ENCODE results near the gene SLC1A4. TPM values are rescaled to one million over a fixed set of nuclear protein-coding genes. Genes with fewer than 3 reads are reported as not detected.

SLC1A4 gene
- polyA plus RNA-seq, 3 donors, result 3.2 to 4.5 (median 4.4) TPM

- Mint-ChIP-seq H3K27me3 (ENCODE audit: low read depth in 3 of 3) (no peaks in the 10 kb centered on the region), H3K36me3 (peaks cover 25 to 36% of the 10 kb centered on the region in 2 donors), H3K4me1 (peaks cover 33% of the 10 kb centered on the region), H3K27ac (peak overlapping the region in 4 of 7 donors; percentile 50 to 85 (median 60)), H3K4me3 (no peak overlapping the region), H3K9me3 (peaks cover 0 to 1% (median 0%) of the 10 kb centered on the region in 7 donors)
- Histone ChIP-seq H3K27ac (ENCODE audit: low read depth in 1 of 2, low read length in 2 of 2) (peak overlapping the region in 1 of 2 donors; percentile 67), H3K27me3 (ENCODE audit: control insufficient read depth in 2 of 2, insufficient read depth in 2 of 2, low read length in 2 of 2) (no peaks in the 10 kb centered on the region), H3K4me3 (replicated peaks in 1 of 3; ENCODE audit: low read depth in 2 of 3, low read length in 3 of 3) (no peak overlapping the region), H3K79me2 (ENCODE audit: insufficient read depth, low read length) (peaks cover 18% of the 10 kb centered on the region), H4K20me1 (ENCODE audit: insufficient read depth, low read length) (peaks cover 60% of the 10 kb centered on the region), H3K9ac (ENCODE audit: insufficient read depth, low read length, poor library complexity, severe bottlenecking) (no peak overlapping the region), H3K4me1 (ENCODE audit: control insufficient read depth in 1 of 2, insufficient read depth in 2 of 2, low read length in 2 of 2) (peaks cover 18 to 21% of the 10 kb centered on the region in 2 donors), H2AFZ (ENCODE audit: insufficient read depth, low read depth, low read length, poor library complexity, severe bottlenecking) (no peak overlapping the region), H3K9me3 (replicated peaks in 1 of 2; ENCODE audit: control insufficient read depth in 1 of 2, insufficient read depth in 1 of 2, low read length in 2 of 2) (no peaks in the 10 kb centered on the region), H3K4me2 (replicated peaks; ENCODE audit: extremely low read depth, low read length, poor library complexity, severe bottlenecking) (no peak overlapping the region), H3K36me3 (replicated peaks in 1 of 2; ENCODE audit: control insufficient read depth in 1 of 2, insufficient read depth in 2 of 2, low read length in 2 of 2) (peaks cover 22 to 58% of the 10 kb centered on the region in 2 donors)
- DNase-seq, result no peak
- TF ChIP-seq CTCF (IDR thresholded peaks at IDR 0.05), result no peak
- intact Hi-C loops (cut with micrococcal nuclease), result loop anchor here in 1 of 2 donors (5.0 kb wide), 1 partner anchor 36 kb away; no protein-coding TSS in a partner anchor
- 93% methylated on average over 6 of the region's 6 CpGs for WGBS (ENCODE audit: insufficient coverage)
Measured at GRCh38 chr2:65070856-65071255, 81.7 kb downstream of the SLC1A4 start.

DNA sequence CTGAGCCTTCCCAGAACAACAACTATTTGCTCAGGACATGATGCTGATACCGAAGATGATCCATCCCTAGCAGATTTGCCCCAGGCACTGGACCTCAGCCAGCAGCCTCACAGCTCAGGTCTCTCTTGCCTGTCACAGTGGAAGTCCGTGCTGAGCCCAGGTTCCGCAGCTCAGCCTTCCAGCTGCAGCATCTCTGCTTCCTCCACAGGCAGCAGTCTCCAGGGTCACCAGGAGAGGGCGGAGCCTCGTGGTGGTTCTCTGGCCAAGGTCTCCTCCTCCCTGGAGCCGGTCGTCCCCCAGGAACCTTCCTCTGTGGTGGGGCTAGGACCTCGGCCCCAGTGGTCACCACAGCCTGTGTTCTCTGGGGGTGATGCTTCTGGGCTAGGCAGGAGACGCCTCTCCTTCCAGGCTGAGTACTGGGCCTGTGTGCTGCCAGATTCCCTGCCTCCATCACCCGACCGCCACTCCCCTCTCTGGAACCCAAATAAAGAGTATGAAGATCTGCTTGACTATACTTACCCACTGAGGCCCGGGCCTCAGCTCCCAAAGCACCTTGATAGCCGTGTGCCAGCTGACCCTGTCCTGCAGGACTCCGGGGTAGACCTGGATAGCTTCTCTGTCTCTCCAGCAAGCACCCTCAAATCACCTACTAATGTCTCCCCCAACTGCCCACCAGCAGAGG lies 82.4 kb downstream of the SLC1A4 start:
- DNase-seq, result no peak
- Histone ChIP-seq H3K36me3 (replicated peaks in 1 of 2; ENCODE audit: control insufficient read depth in 1 of 2, insufficient read depth in 2 of 2, low read length in 2 of 2) (peaks cover 22 to 66% of the 10 kb centered on the region in 2 donors), H4K20me1 (ENCODE audit: insufficient read depth, low read length) (peaks cover 67% of the 10 kb centered on the region), H3K9me3 (replicated peaks in 1 of 2; ENCODE audit: control insufficient read depth in 1 of 2, insufficient read depth in 1 of 2, low read length in 2 of 2) (no peaks in the 10 kb centered on the region), H2AFZ (ENCODE audit: insufficient read depth, low read depth, low read length, poor library complexity, severe bottlenecking) (no peak overlapping the region), H3K4me2 (replicated peaks; ENCODE audit: extremely low read depth, low read length, poor library complexity, severe bottlenecking) (no peak overlapping the region), H3K79me2 (ENCODE audit: insufficient read depth, low read length) (peaks cover 18% of the 10 kb centered on the region), H3K4me1 (ENCODE audit: control insufficient read depth in 1 of 2, insufficient read depth in 2 of 2, low read length in 2 of 2) (peaks cover 15 to 16% of the 10 kb centered on the region in 2 donors), H3K4me3 (replicated peaks in 1 of 3; ENCODE audit: low read depth in 2 of 3, low read length in 3 of 3) (no peak overlapping the region), H3K9ac (ENCODE audit: insufficient read depth, low read length, poor library complexity, severe bottlenecking) (no peak overlapping the region), H3K27ac (ENCODE audit: low read depth in 1 of 2, low read length in 2 of 2) (peak overlapping the region in 1 of 2 donors; percentile 23), H3K27me3 (ENCODE audit: control insufficient read depth in 2 of 2, insufficient read depth in 2 of 2, low read length in 2 of 2) (no peaks in the 10 kb centered on the region)
- H3K36me3 Mint-ChIP-seq, result peaks cover 25 to 36% of the 10 kb centered on the region in 2 donors
- WGBS (ENCODE audit: insufficient coverage), result 92% methylated on average over 7 of the region's 14 CpGs
- H3K27me3 Mint-ChIP-seq (ENCODE audit: low read depth in 3 of 3), result no peaks in the 10 kb centered on the region
- peak overlapping the region in 4 of 7 donors; percentile 25 to 69 (median 54) for H3K27ac Mint-ChIP-seq
- intact Hi-C loops (cut with micrococcal nuclease), result loop anchor here in 1 of 2 donors (5.0 kb wide), 1 partner anchor 36 kb away; no protein-coding TSS in a partner anchor
- peaks cover 34% of the 10 kb centered on the region for H3K4me1 Mint-ChIP-seq
- no peak overlapping the region for H3K4me3 Mint-ChIP-seq
- TF ChIP-seq CTCF (IDR thresholded peaks at IDR 0.05), result peak; percentile 26
- H3K9me3 Mint-ChIP-seq, result peaks cover 0 to 1% (median 0%) of the 10 kb centered on the region in 7 donors
